Panc1 (cell line): ENCODE measurements around the gene HCN3.

Experiments
- POLR2AphosphoS5 ChIP-seq: IDR thresholded peaks from 2 replicates; pipeline ENCODE4 v1.6.1; 2012; ENCODE audit warnings: mild to moderate bottlenecking, low read depth, low read length, moderate library complexity
- SIN3A ChIP-seq: IDR thresholded peaks from 2 replicates; pipeline ENCODE4 v1.6.1; 2012; ENCODE audit warnings: low read depth, mild to moderate bottlenecking, low read length, moderate library complexity, borderline replicate concordance; ENCODE audit not compliant: insufficient read depth
- TCF7L2 ChIP-seq: IDR thresholded peaks from 2 replicates; pipeline ENCODE4 v1.6.1; 2011; ENCODE audit warnings: mild to moderate bottlenecking, low read depth, low read length, inconsistent platforms
- TF ChIP-seq, protein P1 (sequence below): fragments of 450-650 bp; IDR thresholded peaks from 2 replicates; pipeline ENCODE4 v1.5.1; 2017; ENCODE audit warnings: mild to moderate bottlenecking
- TF ChIP-seq, protein P2 (sequence below), 2 experiments: IDR thresholded peaks; 2 replicates each; pipeline ENCODE4 v1.6.1; 2011 to 2012; ENCODE audit warnings: low read depth in 2 of 2, control low read depth in 1 of 2, low read length in 1 of 2, mild to moderate bottlenecking in 1 of 2, moderate library complexity in 1 of 2; ENCODE audit not compliant: insufficient read depth in 1 of 2

- TF ChIP-seq, protein P1, sequence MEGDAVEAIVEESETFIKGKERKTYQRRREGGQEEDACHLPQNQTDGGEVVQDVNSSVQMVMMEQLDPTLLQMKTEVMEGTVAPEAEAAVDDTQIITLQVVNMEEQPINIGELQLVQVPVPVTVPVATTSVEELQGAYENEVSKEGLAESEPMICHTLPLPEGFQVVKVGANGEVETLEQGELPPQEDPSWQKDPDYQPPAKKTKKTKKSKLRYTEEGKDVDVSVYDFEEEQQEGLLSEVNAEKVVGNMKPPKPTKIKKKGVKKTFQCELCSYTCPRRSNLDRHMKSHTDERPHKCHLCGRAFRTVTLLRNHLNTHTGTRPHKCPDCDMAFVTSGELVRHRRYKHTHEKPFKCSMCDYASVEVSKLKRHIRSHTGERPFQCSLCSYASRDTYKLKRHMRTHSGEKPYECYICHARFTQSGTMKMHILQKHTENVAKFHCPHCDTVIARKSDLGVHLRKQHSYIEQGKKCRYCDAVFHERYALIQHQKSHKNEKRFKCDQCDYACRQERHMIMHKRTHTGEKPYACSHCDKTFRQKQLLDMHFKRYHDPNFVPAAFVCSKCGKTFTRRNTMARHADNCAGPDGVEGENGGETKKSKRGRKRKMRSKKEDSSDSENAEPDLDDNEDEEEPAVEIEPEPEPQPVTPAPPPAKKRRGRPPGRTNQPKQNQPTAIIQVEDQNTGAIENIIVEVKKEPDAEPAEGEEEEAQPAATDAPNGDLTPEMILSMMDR: no peak
- TF ChIP-seq POLR2AphosphoS5 (no peak; the same call in 1 of the 2 replicates), SIN3A (no peak), TCF7L2 (no peak)
- TF ChIP-seq, protein P2, sequence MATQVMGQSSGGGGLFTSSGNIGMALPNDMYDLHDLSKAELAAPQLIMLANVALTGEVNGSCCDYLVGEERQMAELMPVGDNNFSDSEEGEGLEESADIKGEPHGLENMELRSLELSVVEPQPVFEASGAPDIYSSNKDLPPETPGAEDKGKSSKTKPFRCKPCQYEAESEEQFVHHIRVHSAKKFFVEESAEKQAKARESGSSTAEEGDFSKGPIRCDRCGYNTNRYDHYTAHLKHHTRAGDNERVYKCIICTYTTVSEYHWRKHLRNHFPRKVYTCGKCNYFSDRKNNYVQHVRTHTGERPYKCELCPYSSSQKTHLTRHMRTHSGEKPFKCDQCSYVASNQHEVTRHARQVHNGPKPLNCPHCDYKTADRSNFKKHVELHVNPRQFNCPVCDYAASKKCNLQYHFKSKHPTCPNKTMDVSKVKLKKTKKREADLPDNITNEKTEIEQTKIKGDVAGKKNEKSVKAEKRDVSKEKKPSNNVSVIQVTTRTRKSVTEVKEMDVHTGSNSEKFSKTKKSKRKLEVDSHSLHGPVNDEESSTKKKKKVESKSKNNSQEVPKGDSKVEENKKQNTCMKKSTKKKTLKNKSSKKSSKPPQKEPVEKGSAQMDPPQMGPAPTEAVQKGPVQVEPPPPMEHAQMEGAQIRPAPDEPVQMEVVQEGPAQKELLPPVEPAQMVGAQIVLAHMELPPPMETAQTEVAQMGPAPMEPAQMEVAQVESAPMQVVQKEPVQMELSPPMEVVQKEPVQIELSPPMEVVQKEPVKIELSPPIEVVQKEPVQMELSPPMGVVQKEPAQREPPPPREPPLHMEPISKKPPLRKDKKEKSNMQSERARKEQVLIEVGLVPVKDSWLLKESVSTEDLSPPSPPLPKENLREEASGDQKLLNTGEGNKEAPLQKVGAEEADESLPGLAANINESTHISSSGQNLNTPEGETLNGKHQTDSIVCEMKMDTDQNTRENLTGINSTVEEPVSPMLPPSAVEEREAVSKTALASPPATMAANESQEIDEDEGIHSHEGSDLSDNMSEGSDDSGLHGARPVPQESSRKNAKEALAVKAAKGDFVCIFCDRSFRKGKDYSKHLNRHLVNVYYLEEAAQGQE (IDR thresholded peaks at IDR 0.05; ENCODE audit: insufficient read depth in 1 of 2, low read depth in 2 of 2, low read length in 1 of 2): no peak
These were observed 44.6 kb downstream of the HCN3 start for GRCh38 chr1:155321639-155322503.
